GM18868 (cell line): ENCODE data around the gene AMBRA1.
"Not testable (repeated sequence)": the region's sequence is repeated elsewhere in the genome, so short reads cannot be mapped to it uniquely, and the experiment has no call there.

Experiments used
- ATAC-seq: cut with Tn5 transposase; IDR thresholded peaks from one replicate; pipeline ENCODE4 v1.9.1; 2021; ENCODE audit warnings: mild to moderate bottlenecking, moderate library complexity; ENCODE audit not compliant: unreplicated experiment

The AMBRA1 gene

DNA sequence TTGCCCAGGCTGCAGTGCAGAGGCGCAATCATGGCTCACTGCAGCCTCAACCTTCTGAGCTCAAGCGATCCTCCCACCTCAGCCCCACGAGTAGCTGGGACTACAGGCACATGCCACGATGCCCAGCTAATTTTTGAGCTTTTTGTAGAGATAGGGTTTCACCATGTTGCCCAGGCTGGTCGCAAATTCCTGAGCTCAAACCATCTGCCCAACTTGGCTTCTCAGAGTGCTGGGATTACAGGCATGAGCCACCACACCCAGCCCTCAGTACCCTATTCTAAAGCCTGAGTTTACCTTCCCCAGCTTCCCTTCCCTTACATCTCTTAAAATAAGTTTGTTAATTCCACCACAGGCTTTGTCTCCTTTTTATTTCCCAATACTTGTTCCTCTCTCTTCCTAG, 59.1 kb downstream of the AMBRA1 start:
- ATAC-seq, result no peak

DNA sequence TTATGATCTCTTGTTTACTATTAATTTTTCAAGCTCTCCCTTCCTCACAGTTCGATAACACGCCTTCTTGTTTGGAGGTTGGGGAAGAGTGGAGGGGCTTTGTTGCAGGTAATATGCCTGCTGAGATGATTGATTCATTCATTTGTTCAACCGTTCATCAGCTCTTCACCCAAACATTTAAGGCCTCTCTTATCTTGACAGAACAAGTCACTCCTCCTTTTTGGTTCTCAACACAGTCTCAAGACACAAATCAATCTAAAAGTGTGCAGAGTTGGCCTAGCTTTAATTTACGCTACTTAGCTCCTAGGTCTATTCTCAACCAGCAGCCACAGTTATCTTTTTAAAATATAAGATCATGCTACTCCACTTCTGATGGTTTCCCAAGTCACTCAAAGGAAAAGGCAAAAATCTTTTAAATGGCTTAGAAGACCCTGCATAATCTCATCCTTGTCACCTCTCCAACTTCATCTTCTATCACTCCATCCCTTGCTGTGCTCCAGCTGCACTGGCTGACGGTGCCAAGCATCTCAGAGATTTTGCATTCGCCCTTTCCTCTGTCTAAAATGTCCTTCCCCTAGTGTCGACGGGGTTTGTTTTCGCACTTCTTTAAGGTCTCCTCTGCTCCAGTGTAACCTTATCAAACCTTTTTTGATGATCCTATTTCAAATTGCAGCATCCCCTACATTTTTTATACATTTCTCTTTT, 60.3 kb downstream of the AMBRA1 start:
- no peak for ATAC-seq

DNA sequence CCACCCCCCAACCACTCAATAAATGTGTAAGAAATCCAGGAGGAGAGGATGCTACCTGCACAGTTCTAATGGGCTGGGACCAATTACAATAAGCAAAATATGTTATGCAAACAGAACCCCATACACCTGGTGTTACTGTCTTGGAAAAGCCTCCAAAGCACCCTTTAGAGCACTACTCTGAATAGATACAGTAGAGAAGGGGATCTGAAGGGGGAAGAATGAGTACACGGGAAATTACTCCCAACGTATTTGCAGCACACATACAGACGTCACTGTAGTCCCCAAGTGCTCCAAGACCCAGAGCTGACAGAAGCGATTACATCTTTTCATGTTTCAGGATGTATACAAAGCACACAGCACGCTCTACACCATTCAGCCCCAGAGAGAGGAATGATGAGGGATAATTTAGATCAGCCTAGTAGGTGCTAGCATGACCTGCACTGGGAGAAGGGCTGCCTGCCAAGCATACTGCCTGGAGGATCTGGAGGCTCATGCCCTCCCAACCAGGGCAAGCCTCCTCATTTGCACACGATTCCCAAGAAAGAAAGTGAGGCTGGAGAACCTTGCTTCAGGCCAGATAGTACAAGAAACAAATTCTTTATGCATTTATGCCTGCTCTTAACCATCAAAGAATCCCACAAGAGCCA, 63.8 kb downstream of the AMBRA1 start:
- ATAC-seq, result no peak

DNA sequence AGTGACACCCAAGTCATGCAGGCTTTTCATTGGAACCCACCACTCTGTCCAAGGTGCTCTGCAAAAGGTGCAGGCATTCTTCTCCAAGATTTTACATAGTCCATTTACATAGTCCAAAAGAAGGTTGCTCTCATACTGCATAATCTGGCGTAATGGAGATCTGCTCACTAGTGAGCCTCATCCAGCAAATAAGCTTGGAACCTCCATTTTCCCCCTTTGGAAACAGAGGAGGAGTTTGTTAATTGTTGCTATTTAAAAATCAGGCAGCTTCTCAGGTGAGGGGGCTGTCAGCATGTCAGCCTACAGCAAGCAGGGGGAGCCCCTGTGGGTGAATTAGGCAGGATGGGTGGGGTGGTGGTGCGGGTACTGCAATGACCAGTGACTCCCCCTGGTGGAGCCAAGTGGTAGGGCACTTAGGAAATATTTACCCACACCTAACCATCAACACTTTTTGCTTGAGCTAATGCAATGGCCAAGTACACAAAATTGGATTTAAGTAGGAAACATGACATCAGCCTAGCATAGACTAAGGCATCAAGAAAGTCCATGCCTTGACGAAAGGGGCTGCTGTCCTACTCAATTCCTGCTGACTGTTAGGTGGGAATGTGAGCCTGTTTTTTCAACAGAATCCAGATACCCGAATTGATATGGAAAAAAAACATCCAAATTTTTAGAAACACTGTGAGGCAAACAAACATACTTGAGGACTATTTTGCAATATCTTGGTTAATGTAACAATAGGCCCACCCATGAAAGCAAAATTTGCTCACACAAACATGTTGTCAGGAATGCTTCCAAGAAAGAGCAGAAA, 64.5 kb downstream of the AMBRA1 start:
- peak; percentile 63 for ATAC-seq

DNA sequence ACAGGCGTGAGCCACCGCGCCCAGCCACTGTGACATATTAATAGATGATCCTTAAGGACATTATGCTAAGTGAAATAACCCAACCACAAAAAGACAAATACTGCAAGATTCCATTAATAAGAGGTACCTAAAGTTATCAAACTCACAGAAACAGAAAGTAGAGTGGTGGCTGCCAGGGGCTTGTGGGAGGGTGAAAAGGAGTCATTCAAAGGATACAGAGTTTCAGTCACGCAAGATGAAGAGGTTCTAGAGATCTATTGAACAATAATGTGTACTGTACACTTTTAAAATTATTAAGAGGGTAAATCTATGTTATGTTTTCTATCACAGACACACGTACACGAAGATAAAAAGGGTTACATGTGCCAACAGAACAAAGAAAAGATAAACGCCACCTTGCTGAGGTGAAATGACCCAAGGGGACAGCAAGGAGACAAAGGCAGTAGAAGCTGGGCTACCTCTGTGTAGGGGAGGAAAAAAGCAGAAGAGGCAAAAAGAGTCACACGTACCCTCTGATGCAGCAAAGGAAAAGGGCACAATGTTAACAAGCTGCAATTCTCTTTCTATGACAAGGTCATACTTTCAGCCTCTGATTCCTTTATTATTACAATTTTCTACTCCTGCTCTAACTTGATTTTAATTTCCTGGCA, 65.3 kb downstream of the AMBRA1 start:
- no peak for ATAC-seq

DNA sequence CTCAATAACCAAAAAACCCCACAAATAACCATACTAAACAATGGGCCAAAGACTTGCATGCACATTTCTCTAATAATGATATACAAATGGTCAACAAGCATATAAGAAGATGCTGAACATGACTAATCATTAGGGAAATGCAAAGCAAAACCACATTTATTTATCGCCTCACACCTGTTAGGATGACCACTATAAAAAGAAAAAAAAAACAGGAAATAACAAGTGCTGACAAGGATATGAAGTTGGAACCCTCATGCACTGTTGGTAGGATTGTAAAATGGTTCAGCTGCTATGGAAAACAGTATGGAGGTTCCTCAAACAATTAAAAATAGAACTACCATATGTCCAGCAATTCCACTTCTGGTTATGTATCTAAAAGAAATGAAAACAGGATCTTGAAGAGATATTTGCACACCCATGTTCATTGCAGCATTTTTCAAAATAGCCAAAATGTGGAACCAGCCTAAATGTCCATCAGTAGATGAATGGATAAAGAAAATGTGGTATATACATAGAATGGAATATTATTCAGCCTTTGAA, 66.2 kb downstream of the AMBRA1 start:
- no peak for ATAC-seq

DNA sequence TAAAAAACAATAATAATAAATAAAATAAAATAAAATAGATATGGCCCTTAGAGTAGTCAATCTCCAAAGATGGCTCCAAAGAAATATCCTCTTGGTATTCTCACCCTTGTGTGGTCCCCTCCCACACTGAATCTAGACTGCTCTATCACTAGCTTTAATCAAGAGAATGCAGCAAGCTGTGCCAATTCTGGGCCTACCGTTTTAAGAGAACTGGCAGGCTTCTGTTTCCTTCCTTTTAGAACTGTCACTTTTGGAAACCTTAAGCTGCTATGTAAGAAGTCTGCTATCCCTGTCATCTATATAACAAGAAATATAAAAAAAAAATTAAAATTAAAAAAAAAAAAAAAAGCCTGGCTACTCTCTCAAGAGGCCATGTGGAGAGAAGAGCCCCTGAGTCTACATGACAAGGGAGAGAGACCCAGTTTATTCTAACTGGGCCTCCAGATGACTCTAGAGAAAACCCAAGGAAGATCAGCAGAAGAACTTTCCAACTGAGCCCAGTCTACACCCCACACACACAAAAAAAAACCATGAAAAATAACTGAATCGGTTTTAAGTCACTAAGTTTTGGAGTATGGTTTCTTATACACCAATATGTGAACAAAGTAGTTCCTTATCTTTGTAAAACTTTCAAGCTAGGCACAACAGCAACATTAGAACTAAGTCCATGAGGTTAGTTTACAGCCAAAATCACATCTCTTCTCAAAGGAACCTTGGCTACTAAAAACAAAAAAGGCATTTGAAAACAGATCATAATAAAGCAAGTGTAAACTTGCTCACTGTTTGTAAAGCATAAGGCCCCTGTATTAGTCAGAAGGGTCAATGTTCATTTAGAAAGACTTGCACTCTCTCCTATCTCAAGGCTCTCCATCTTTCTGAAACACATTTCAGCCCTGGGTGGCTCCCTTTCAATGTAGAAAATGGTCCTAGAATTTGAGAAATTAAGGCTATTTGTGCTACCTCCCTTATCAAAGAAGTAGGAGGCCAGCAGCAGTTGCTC, 67.3 kb downstream of the AMBRA1 start:
- no peak for ATAC-seq

DNA sequence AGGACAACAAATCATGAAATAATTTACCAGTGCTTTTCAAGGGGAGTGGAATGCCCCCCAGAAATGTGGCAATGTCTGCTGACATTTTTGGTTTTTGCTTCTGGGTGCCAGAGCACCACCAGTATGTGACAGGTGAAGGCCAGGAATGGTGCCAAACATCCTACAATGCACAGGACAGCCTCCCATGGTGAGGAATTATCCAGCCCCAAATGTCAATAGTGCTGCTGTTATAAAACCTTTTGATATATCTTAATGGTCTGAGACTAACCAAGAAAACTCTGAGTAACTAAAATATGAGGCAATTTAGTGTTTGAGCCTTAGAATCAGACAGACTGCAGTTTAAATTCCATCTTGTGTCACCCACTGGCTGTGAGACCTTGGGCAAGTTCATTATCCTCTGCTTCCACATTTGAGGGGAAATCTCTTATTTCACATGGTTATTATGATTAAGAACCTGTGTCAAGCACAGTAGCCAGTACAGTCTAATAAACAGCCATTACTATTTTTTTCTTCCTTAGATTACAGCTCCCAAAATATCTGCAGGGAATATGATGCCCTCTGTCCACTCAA, 69.5 kb downstream of the AMBRA1 start:
- no peak for ATAC-seq

DNA sequence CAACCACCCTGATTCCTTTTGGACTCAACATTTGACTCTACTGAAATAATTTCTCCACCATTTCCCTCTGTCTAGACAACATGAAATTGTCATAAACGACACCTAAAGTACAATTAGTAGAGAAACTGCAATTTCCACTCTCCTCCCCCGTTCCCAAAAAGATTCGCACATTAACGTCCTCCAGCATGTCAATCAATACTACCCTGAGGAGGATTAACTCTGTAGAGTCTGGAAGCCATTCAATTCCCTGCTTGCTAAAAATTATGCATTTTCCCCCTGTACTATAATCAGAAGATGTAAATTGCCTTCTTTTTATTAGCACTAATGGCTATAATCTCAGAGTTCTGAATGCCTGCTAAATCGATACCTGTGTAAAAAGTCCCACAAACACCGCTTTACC, 70.5 kb downstream of the AMBRA1 start:
- ATAC-seq, result no peak

DNA sequence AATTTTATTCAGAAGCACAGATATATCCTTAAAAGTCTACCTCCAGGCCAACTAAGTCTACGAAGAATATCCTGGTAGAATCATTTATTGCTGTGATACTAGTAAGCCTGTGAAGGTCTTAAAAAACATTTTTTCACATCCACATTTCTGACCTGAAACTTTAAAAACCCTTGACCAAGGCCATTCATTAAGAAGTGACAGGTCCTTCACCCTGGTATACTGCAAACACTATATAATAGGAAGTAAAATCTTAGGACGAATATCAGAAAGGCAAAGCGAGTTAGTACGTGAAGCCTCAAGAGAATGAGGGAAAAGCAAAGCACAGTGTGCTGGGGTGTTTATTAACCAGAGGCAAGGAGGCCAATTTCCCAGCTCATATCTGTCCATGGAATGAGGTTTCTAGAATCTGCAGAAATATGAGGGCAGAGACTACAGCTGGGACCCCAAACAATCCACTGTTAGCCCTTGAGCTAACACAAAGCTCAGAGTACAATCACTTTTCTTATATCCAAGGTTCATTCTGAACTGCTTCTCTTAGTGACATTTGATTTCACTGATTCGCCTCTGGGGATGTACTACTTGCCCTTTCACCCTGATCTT, 71.0 kb downstream of the AMBRA1 start:
- no peak for ATAC-seq

DNA sequence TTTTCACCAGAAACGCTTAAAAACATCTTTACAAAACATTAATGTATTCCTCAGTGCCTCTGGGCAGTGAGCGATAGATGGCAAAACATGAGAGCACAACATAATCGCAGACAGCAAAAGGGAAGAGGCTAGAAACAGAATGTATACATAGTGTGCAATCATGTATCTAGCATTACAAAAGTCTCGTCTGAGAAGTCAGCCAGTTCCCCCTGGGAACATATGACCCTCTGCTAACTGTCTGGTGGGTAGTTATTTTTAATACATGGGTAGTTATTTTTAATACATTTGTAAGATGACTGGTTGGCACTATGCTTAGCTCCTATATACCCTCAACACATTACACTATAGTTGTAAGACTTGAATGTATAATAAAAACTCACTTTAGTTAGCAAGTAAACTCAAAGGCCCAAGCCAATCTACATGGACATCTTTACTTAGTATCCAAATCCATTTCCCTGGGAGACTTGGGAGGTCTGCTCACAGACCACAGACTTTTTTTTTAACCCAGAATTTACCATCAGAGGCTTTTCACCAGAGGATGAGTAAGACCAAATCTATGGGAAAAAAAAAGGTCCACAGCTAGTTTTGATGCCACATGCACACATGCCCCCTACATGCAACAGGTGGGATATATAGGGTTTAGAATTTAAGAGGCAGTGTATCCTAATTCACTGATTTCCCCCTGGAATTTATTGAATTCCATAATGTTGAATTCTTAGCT, 71.7 kb downstream of the AMBRA1 start:
- ATAC-seq, result peak; percentile 67

DNA sequence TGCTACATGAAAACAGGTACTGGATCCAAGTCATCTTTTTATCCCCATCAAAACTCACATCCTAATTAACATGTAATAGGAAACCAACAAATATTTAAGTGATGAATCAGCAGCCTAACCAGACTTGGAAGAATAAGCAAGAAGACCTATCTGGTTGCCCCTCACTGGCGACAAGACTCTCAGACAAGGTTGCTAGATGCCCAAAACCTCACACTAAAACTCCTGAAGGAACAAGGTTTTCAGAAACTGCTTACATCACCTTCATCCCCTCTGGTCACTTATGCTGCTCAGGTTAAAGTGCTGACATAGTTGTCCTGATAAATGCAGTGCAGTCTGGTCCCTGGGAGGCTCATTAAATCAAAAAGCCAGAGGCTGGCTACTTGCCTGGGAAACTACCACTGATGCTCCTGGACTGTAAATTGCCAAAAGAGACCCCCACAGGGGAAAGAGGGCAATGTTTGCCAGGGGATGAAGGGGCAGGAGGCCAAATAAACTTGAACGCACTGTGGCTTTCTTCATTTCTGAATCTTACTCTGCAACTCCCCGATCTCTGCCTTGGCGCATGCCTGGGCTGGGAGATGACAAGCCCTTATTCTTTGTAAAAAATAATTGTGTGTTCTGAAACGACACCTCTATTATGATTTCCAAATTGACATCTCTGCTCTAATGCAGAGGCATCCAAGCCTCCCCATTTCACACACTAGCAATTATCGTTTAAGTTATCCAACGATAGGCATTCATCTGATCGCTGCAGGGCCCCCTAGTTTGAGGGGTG, 72.7 kb downstream of the AMBRA1 start:
- no peak for ATAC-seq

DNA sequence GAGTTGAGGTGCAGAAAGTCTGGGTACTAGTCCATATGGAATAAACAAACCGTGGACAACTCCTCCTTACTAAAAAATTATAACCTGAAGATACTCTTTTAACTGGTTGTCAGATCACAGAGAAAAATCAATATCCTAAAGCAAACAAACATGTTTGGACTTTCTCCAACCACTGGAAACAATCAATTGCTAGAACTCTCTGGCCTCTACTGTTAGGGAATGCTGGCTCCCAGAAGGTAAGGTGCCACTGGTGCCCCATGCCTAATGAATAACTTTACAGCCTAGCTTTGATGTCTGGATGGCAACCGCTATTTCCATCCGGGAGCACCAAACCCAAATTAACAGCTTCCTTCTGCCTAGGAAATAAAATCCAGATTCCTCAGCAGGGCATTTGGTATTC, 74.5 kb downstream of the AMBRA1 start:
- no peak for ATAC-seq

DNA sequence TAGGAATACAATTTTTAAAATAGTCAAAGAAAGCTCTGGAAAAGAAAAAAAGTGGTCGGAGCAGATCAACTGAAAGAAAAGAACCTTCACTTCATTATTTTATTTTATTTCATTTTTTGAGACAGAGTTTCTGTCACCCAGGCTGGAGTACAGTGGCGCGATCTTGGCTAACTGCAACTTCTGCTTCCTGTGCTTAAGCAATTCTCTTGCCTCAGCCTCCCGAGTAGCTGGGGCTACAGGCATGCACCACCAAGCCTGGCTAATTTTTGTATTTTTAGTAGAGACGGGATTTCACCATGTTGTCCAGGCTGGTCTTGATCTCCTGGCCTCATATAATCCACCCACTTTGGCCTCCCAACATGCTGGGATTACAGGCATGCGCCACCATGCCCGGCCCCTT, 74.9 kb downstream of the AMBRA1 start:
- not testable (repeated sequence) for ATAC-seq

DNA sequence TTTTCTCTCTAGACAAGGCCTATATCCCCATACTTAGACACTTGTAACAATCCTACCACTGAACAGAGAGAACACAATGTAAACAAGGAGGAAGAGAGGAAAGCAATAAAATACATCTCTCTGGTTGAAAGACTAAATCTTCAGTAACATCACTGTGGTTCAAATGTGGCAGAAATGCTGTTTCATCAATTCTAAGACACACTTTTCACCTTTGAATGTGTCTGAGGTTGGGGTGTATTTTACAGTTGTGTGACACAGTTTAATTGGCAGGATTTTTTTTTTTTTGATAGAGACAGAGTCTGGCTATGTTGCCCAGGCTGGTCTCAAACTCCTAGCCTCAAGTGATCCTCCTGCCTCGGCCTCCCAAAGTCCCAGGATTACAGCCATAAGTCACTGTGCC, 79.5 kb downstream of the AMBRA1 start:
- ATAC-seq, result no peak

DNA sequence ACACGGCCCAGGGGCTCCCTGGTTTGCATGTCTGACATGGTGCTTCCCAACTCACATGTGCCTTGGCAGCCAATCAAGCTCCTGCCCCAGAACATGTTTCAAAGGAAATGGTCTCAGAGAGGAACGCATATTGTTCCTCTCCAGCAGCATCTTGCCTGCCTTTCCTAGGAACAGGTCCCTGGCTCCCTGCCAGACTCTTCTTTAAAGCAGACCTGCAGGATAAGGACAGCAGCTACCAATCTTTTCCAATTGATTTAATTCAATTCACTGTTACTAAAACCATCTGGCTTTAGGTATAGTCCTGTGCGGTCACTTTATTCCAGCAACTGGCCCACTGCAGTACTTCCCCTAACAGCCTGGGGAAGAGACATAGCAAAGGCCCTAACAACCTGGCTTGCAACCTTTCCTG, 79.9 kb downstream of the AMBRA1 start:
- ATAC-seq, result no peak

DNA sequence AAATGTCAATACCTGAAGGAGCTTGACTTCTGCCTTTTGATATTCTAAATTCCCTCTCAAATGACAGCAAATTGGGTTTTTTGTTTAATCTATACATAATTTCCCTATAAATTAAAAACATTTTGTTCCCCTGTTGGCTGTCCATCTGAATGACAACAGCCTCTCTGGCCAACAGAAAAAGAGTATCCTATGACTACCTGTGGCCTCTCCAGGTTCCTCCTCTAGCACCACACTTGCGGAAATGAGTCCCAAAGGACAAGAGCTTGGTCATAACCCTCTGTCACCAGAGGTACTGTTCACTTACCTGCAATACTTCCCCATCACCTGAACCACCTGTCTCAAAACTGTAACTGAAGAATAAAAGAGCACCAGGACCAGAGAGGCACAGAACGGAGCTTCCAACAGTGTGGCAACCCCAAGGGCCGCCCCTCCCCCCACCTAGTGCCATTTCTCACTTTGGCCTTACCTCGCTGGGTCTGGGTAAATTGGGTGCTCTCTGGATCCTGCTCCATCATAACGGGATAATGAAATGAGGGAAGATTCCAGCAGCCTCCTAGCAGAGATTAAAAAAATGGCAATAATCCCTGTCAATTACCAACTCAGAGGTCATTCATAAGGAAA, 81.5 kb downstream of the AMBRA1 start:
- ATAC-seq, result no peak
